GM06990 (cell line): ENCODE measurements around the gene NR4A1.

Source experiments
- DNase-seq: peaks from one replicate; pipeline ENCODE4 v3.0.0-alpha.2; 2011; ENCODE audit not compliant: insufficient read length; ENCODE audit errors: extremely low read depth
- H3K27me3 ChIP-seq: replicated peaks from 2 replicates; pipeline ENCODE4 v1.6.0; 2011; ENCODE audit warnings: low read length; ENCODE audit not compliant: control insufficient read depth, insufficient read depth
- H3K36me3 ChIP-seq: 2 replicates; pipeline ENCODE4 v1.5.1; 2011; ENCODE audit warnings: low read length; ENCODE audit not compliant: control insufficient read depth, insufficient read depth
- H3K4me3 ChIP-seq: replicated peaks from 2 replicates; pipeline ENCODE4 v1.5.1; 2011; ENCODE audit warnings: low read depth, mild to moderate bottlenecking, control low read depth, low read length
- TF ChIP-seq, protein P1 (sequence below): IDR thresholded peaks from 2 replicates; pipeline ENCODE4 v1.5.1; 2011; ENCODE audit warnings: low read length, control low read depth, mild to moderate bottlenecking, inconsistent platforms; ENCODE audit not compliant: insufficient read depth, poor library complexity, severe bottlenecking

The NR4A1 gene

DNA sequence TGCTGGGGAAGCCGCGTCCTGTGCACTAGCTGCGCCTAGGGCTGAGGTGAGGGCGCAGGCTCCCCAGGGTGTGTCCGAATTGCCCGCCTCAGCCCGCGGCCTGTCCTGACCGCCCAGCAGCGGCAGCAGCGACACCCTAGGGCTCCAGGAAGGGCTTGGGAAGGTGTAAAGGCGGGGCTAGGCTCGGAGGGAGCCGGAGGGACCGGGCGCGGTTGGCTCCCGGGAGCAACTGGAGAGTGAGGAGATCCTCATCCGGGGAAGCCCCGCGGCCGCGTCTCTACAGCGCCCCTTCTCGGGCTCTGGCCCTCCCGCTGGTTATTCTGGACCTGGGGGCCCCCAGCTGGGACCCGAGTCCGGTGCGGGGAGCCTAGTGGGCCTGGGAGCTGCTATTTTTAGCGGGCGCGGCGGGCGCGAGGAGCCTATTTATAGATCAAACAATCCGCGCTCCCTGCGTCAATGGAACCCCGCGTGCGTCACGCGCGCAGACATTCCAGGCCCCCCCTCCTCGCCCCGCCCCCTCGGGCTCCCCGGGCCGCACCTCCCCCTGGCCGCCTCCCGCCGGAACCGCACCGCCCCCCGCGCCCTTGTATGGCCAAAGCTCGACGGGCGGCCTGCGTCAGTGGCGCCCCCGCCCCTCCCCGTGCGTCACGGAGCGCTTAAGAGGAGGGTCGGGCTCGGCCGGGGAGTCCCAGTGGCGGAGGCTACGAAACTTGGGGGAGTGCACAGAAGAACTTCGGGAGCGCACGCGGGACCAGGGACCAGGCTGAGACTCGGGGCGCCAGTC lies at the start of gene NR4A1:
Gene NR4A1 (plus strand): TSS at position 685 of the 784 bp plus-strand sequence. CDS start 2,887 bp downstream, outside the sequence.
- TF ChIP-seq, protein P1, sequence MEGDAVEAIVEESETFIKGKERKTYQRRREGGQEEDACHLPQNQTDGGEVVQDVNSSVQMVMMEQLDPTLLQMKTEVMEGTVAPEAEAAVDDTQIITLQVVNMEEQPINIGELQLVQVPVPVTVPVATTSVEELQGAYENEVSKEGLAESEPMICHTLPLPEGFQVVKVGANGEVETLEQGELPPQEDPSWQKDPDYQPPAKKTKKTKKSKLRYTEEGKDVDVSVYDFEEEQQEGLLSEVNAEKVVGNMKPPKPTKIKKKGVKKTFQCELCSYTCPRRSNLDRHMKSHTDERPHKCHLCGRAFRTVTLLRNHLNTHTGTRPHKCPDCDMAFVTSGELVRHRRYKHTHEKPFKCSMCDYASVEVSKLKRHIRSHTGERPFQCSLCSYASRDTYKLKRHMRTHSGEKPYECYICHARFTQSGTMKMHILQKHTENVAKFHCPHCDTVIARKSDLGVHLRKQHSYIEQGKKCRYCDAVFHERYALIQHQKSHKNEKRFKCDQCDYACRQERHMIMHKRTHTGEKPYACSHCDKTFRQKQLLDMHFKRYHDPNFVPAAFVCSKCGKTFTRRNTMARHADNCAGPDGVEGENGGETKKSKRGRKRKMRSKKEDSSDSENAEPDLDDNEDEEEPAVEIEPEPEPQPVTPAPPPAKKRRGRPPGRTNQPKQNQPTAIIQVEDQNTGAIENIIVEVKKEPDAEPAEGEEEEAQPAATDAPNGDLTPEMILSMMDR = peak; percentile 29
- peak; percentile 94 for DNase-seq
- Histone ChIP-seq H3K36me3 (no peaks in the 10 kb centered on the region), H3K4me3 (peak within 1 kb of the TSS; percentile 68), H3K27me3 (no peaks in the 10 kb centered on the region)

DNA sequence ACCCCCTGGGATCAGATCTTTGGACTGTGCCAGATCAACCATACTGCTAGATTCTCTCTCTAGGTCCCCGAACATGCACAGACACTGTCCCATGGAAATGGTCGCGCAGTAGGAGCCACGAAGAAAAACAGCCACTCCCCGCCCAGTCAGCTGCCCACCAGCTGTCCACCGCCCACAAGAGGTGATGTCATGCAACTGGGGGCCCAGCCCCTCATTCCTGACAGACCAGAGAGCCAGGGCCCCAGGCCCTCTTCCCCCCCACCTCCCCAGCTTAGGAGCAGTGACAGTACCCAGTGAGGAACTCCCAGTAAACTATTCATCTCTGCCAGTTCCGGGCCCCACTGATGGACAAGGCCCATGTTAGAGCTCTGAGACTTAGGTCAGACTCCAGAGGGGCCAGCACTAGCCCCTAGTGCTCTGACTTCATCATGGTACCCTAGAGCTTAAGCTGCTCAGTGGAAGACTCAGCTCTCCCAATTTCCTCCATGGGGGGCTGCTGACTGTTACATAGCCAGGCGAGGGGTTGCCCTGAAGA lies 48.2 kb upstream of the NR4A1 start:
- TF ChIP-seq, protein P1 = no peak
- Histone ChIP-seq H3K27me3 (peaks cover 7% of the 10 kb centered on the region), H3K36me3 (no peaks in the 10 kb centered on the region), H3K4me3 (no peak overlapping the region)
- DNase-seq = no peak

DNA sequence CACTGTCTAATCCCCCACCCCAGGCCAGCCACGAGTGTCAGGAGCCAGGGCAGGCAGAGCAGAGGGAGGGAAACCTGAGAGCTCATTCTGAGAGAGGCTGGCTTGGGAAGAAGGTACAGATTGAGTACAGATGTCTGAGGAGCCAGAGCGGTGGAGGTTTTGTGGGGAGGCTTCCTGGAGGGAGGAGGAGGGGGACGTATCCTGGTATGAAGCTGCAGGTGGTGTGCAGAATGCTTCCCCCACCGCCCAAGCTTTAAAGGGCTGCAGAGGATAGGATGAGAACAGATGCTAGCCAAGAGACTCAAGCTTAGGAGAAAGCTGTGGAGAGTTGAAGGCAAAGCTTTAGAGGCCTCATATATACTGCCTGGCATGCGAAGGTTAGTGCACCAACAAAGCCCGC lies 47.7 kb upstream of the NR4A1 start:
- TF ChIP-seq, protein P1 = no peak
- no peaks in the 10 kb centered on the region for H3K36me3 ChIP-seq
- no peak for DNase-seq
- H3K4me3 ChIP-seq = no peak overlapping the region
- H3K27me3 ChIP-seq = peaks cover 8% of the 10 kb centered on the region

DNA sequence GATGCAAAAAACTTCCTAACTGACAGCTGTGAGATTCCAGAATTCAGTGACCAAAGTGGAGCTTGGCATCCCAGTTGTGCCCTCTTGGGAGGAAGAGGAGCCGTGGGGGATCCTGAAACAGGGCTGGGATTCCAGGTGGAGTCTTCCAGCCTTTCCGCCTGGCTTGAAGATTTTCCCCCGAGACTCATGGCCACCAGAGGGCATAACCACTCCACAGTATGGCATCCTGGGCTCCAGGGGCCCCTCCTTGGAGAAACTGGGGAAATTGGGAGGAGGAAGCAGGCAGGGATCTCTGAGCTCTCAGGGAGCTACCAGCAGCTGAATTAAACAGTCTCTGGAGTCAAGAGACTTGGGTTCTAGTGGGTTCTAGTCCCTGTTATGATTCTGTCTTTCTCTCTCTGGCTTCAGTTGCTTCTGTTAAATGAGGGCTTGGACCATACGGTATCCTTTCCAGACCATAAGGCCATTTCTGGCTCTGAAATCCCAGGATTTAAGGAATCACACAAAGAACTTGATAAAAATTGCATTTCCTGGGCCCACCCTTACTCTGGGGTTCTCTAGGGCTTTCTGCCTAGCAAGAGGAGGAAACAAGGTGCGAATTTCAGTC lies 47.1 kb upstream of the NR4A1 start:
- Histone ChIP-seq H3K27me3 (peaks cover 8% of the 10 kb centered on the region), H3K36me3 (no peaks in the 10 kb centered on the region), H3K4me3 (no peak overlapping the region)
- TF ChIP-seq, protein P1 = peak; percentile 42
- DNase-seq = no peak

DNA sequence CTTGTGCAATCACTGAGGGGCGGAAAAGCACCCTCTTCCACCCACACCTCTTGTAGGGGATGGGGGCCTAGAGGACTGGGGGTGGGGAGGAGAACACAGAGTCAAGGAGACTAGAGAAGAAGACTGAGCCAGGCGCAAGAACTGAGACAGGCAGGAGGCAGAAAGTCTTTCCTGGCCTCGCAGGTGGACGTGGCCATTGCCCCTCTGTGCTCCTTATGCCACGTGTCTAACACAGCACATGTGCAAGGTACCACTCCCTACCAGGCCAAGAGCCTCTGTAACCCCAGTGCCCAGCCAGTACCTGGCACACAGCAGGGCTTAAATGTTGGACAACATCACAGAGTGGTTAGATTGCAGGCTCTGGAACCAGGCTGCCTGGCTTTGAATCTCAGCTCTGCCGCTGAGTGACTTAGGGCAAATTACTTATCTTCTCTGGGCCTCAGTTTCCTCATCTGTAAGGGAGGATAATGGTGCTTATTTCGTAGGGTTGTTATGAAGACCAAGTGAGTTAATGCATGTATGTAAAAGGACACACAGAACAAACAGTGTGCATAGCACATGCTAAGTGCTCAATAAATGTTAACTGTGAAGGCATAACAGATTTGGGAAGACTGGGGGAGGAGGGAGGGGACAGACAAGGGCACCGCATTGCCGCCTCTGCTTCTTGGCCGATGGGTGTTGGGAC lies 45.9 kb upstream of the NR4A1 start:
- TF ChIP-seq, protein P1 = no peak
- H3K36me3 ChIP-seq = no peaks in the 10 kb centered on the region
- DNase-seq = no peak
- no peak overlapping the region for H3K4me3 ChIP-seq
- peaks cover 8% of the 10 kb centered on the region for H3K27me3 ChIP-seq
